DND-41 (cell line): ENCODE data around the gene KCNK4.

ENCODE experiments used
- ATAC-seq: fragments of 200-7000 bp; cut with Tn5 transposase; 3 replicates; pipeline ENCODE4 v1.9.1; 2021; ENCODE audit warnings: low read depth; ENCODE audit not compliant: insufficient read depth
- DNase-seq: peaks from one replicate; pipeline ENCODE4 v3.0.0-alpha.2; 2020
- H2AFZ ChIP-seq: 2 replicates; pipeline ENCODE4 v1.6.0; 2012; ENCODE audit warnings: low read depth, low read length
- H3K27ac ChIP-seq: 2 replicates; pipeline ENCODE4 v1.5.1; 2012; ENCODE audit warnings: low read length, inconsistent platforms
- H3K27me3 ChIP-seq: fragments of 200-600 bp; sonication (generic); 2 replicates; pipeline ENCODE4 v1.6.0; 2012; ENCODE audit warnings: low read length, mild to moderate bottlenecking, inconsistent platforms; ENCODE audit not compliant: insufficient read depth, poor library complexity
- H3K36me3 ChIP-seq: 2 replicates; pipeline ENCODE4 v1.5.1; 2012; ENCODE audit warnings: low read length, inconsistent platforms; ENCODE audit not compliant: insufficient read depth
- H3K4me1 ChIP-seq: 2 replicates; pipeline ENCODE4 v1.5.1; 2012; ENCODE audit warnings: mild to moderate bottlenecking, low read length; ENCODE audit not compliant: insufficient read depth
- H3K4me2 ChIP-seq: 2 replicates; pipeline ENCODE4 v1.6.0; 2012; ENCODE audit warnings: mild to moderate bottlenecking, moderate library complexity, low read length, inconsistent platforms; ENCODE audit not compliant: insufficient read depth
- H3K4me3 ChIP-seq, 2 experiments: fragments of 200-600 bp in 1 of 2; shearing (Covaris generic) in 1 of 2; 2 replicates each; pipeline ENCODE4 v1.5.1; 2012 to 2016; ENCODE audit warnings: inconsistent platforms in 2 of 2, low read length in 2 of 2, mild to moderate bottlenecking in 2 of 2, low read depth in 1 of 2, moderate library complexity in 1 of 2
- H3K79me2 ChIP-seq: 2 replicates; pipeline ENCODE4 v1.6.0; 2012; ENCODE audit warnings: low read length, inconsistent platforms; ENCODE audit not compliant: insufficient read depth
- H3K9ac ChIP-seq: 2 replicates; pipeline ENCODE4 v1.6.0; 2012; ENCODE audit warnings: low read depth, mild to moderate bottlenecking, inconsistent platforms, low read length, moderate library complexity
- H3K9me3 ChIP-seq: 2 replicates; pipeline ENCODE4 v1.5.1; 2012; ENCODE audit warnings: low read length, moderate library complexity, mild to moderate bottlenecking, inconsistent platforms; ENCODE audit not compliant: insufficient read depth, severe bottlenecking
- H4K20me1 ChIP-seq: 2 replicates; pipeline ENCODE4 v1.6.0; 2012; ENCODE audit warnings: low read length; ENCODE audit not compliant: insufficient read depth
- CTCF ChIP-seq: IDR thresholded peaks from 2 replicates; pipeline ENCODE4 v1.5.1; 2012; ENCODE audit warnings: borderline replicate concordance, low read length, moderate library complexity, mild to moderate bottlenecking; ENCODE audit not compliant: poor library complexity, severe bottlenecking; ENCODE audit errors: extremely low read depth
- EZH2 ChIP-seq: IDR thresholded peaks from 3 replicates; pipeline ENCODE4 v1.6.1; 2012; ENCODE audit warnings: borderline replicate concordance, low read depth, mild to moderate bottlenecking, moderate library complexity, low read length, inconsistent platforms; ENCODE audit not compliant: severe bottlenecking

KCNK4 gene

GRCh38 chr11:64276653-64277431 lies 14.3 kb upstream of the KCNK4 start:
- H3K4me2 ChIP-seq, result no peak overlapping the region
- H3K9ac ChIP-seq, result no peak overlapping the region
- H2AFZ ChIP-seq, result no peak overlapping the region
- no peak overlapping the region for H3K27ac ChIP-seq
- ATAC-seq (no peak), DNase-seq (no peak)
- H3K79me2 ChIP-seq, result peaks cover 23% of the 10 kb centered on the region
- no peaks in the 10 kb centered on the region for H4K20me1 ChIP-seq
- H3K9me3 ChIP-seq, result no peaks in the 10 kb centered on the region
- no peak overlapping the region for H3K4me3 ChIP-seq
- TF ChIP-seq CTCF (no peak), EZH2 (no peak)
- peaks cover 33% of the 10 kb centered on the region for H3K36me3 ChIP-seq
- H3K4me1 ChIP-seq, result peaks cover 9% of the 10 kb centered on the region
- no peaks in the 10 kb centered on the region for H3K27me3 ChIP-seq

GRCh38 chr11:64278576-64279190 lies 12.4 kb upstream of the KCNK4 start:
- Histone ChIP-seq H3K4me1 (peaks cover 9% of the 10 kb centered on the region), H3K79me2 (peaks cover 27% of the 10 kb centered on the region), H2AFZ (no peak overlapping the region), H3K9ac (no peak overlapping the region), H3K9me3 (no peaks in the 10 kb centered on the region), H3K36me3 (peaks cover 47% of the 10 kb centered on the region), H3K27ac (no peak overlapping the region), H4K20me1 (no peaks in the 10 kb centered on the region), H3K4me3 (no peak overlapping the region), H3K27me3 (no peaks in the 10 kb centered on the region), H3K4me2 (no peak overlapping the region)
- DNase-seq (no peak), ATAC-seq (no peak)
- TF ChIP-seq CTCF, result no peak
- TF ChIP-seq EZH2, result no peak

GRCh38 chr11:64281957-64282770 lies 8.9 kb upstream of the KCNK4 start:
- H4K20me1 ChIP-seq, result no peaks in the 10 kb centered on the region
- H3K4me3 ChIP-seq, result no peak overlapping the region
- TF ChIP-seq EZH2 (no peak), CTCF (no peak)
- ATAC-seq, result no peak
- H3K4me1 ChIP-seq, result peaks cover 28% of the 10 kb centered on the region
- H3K36me3 ChIP-seq, result peaks cover 29% of the 10 kb centered on the region
- no peak for DNase-seq
- H3K9ac ChIP-seq, result no peak overlapping the region
- H3K9me3 ChIP-seq, result no peaks in the 10 kb centered on the region
- H2AFZ ChIP-seq, result no peak overlapping the region
- H3K79me2 ChIP-seq, result peaks cover 33% of the 10 kb centered on the region
- H3K27me3 ChIP-seq, result no peaks in the 10 kb centered on the region
- no peak overlapping the region for H3K27ac ChIP-seq
- H3K4me2 ChIP-seq, result no peak overlapping the region
